Right renal pelvis (tissue), 4 donors: ENCODE measurements around the gene BRSK1. TPM values are rescaled to one million over a fixed set of nuclear protein-coding genes. Genes with fewer than 3 reads are reported as not detected.
A peak's percentile ranks its signal among the peaks of the same experiment; 100 is the strongest.

Source experiments
- DNase-seq, 4 donors: peaks; one replicate each; pipeline ENCODE4 v3.0.0-alpha.2; 2013; ENCODE audit warnings: low read depth in 4 of 4, low spot score in 3 of 4, missing footprints in 1 of 4
- polyA plus RNA-seq, 4 donors: library from polyadenylated mRNA; unstranded; fragments of 120-200 nt; gene quantifications; one replicate each; pipeline ENCODE4 v1.2.1, GENCODE V29; 2013; ENCODE audit not compliant: insufficient read length in 4 of 4

BRSK1 gene
- polyA plus RNA-seq, 4 donors = 14.1 to 16.7 (median 16.2) TPM

DNA sequence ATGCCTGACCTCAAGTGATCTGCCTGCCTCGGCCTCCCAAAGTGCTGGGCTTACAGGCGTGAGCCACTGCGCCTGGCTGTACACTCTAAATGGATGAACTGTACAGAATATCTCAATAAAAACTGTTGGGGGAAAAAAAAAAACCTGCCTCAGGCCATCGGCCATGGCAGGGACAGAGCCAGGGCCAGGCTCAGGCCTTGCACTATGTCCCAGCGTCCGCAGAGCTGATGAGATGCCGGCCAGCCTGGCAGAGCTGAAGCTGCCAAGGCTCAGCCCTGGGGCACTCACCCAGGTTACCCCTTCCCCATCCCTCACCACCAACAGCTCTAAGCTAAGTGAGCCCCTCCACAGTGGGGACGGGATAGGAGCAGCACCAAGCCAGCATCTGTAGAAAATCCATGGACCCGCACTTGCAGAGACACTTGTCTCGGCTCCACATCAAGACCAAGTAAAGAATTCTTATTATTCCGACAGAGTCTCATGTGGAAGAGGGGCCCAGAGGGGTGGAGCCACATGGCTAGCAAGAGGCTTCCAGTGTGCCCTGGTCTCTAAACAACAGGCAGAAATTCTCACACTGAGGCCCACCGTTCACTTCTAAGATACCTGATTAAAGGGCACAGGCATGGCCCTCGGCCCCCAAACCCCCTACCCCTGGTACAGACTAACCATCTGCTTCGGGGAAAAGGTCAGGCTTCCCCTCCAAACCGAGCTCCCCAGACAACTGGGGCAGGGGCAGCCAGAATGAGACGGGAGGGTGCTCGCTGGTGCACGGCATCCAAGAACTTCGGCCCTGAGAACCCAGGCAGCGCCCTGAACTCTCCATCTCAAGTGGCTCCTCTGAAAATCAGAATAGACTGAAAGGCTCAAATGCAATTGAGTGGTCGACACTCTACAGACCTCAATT is 30.8 kb upstream of the BRSK1 start:
- no peak for DNase-seq

DNA sequence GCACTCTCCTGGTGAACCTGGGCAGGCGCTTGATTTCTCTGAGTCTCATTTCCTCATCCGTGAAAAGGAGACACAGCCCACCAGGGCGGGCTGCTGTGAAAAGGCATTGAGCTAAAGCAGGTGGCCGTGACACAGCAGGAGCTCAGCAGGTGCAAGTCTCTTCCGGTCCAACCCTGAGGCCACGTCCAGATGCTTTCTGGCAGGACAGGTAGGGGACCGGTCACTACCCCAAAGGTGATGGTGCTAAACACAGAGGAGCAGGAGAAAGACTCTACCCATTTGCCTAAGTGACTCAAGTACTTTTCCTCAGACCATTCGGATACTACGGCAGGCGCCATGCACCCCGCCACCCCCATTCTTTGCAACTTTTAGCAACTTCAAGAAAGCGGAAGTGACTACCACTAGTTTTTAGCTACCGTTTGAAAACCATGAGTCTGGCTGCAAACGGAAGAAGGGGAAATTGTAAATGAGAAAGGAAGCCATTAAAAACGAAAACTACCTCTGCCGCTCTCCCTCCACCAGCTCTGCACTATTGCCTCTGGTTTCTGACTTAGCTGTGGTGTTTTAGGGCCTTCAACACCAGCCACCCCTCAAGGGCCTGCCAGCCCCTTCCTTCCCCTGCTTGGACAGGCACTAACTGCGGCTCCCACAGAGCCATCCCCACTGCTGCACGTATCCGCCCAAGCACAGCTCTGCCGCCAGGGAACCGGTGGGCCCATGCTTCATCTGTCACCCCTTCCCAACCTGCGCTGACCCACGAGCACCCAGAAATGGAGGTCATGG is 29.8 kb upstream of the BRSK1 start:
- no peak for DNase-seq

DNA sequence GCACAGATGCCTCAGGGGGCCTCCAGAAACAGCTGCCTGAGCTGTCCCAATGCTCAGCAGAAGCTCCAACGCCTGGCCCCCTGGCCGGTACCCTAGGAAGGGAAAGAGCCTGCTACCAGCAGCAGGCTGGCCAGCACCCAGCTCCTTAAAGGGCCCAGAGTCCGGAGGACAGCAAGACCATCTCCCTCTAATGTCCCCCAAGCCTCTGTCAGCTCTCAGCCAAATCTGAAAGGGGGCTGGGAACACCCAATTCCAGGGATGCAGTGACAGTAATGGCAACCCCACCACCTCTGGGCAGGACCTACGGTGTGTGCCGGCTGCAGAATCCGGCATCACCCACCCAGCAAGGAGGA is 29.2 kb upstream of the BRSK1 start:
- DNase-seq = no peak

DNA sequence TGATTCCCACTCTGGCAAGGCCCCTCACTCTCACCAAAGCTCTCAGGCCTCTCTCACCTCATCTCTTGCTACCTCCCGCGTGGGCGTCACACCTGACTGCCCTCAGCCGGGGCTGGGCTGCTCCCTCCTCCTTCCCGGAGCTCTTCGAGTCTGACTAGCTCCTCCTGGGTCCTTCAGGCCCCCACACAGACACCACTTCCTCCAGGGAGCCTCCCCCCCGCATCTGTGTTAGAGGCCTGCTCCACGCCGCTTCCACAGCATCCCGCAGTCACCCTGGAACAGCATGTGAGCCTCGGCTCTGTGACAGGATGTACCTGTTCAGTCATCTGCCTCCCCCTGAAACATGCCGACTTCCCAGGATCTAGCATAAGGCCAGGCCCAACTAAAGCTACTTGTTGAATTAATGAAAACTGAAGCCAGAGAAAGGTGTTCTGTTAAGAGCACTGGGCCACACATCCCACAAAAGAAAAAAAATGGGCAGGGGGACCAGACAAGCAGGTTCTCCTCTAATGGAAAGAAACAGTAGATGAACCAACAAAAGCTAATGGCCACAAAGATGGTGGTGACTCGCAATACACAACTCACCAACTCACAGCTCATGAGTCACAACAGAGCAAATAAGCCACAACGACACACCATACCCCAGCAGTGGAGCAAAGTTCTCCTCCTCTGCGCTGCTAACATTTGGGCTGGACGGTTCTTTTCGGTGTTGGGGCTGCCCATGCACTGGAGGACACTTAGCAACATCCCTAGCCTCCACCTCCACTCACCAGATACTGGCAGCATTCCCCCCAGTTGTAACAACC is 28.0 kb upstream of the BRSK1 start:
- no peak for DNase-seq

DNA sequence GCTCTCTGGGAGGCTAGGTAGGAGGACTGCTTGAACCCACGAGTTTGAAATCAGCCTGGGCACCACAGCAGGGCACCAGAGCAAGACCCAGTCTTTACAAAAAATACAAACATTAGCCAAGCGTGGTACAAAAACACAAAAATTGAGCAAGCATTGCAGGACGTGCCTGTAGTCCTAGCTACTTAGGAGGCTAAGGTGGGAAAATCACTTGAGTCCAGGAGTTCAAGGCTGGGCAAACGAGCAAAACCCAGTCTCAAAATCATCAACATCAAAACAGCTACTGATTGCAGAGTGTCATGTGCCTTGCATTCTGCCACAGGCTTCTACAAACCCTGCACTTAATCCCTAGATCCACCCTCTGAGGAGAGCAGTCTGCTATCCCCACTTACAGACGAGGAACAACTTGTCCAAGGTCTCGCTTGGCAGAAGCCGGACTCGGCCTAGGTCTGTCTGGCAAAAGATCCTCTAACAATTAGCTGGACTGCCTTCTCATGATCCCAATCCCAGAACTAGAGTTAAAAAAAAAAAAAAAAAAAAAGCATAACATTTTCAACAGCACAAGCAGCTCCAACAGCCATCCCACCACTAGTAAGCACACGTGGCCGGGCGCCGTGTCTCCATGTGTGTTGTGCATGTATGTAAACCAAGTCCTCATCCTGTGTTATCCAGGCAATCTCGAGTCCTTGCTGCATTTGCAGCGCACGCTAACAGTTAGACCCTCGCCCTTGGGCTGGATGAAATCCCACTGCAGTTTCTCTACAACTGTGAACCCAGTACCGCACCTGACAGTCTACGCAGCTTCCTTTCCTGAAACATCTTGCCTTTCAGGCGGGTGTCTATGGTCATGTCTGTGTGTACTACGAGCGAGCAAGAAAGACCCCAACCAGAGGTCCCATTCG is 27.0 kb upstream of the BRSK1 start:
- no peak for DNase-seq

DNA sequence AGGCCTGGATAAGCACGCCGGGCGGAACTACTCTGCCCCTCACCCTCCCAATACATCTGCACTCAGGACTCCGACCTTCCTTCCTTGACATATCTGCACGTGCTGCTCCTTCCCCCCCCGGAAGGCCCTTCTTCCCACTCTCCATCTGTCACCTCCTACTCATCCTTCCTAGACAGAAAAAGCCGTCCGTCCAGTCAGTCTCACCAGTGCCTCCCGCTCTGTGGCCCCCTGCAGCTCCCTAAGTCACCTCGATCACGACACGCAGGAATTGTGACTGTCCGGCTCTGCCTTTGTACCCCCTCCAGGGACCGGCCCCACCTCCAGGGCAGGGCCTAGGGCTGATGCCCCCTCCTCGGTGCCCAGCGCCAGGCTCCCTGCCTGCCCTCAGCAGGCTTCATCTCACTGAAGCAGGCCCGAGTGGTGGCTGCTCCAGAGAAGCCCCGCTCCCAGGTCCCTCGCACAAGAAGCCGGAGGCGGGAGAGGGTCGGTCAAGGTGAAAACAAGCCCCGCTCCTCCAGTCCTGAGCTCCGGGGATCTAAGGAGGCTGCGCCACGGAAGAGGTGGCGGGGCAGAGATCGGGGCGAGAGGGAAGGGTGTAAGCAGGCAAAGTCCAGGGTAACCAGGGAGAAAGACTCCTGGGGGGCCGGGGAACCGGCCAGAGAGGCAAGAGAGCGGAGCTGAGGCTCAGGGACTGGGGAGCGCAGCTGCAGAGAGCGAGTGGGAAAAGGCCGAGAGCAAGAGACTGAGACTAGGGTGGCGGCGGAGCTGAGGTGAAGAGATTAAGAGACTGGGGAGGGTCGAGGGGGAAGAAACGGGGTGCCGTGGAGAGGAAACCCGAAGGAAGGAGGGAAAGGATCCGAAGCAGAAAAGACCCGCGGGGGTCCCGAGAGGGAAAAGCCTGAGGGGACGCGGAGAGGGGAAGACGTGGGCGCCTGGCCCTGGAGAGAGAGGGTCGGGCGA is 26.1 kb upstream of the BRSK1 start:
- DNase-seq = no peak

DNA sequence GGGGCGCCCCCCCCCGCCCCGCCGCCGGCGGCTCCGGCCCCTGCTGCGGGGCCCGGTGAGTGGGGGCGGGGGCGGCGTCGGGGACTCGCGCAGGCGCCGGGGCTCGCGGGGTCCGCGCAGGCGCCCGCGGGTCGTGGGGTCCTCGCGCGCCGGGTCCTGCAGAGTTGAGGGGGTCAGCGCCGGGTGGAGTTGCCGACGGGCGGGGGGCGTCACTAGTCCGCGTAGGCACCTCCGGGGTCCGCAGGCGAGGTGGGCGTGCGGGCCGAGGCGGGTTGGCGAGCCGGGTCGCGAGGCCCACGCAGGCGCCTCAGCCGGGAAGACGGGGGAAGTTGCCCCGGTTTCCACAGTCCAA is 25.3 kb upstream of the BRSK1 start:
- no peak for DNase-seq

DNA sequence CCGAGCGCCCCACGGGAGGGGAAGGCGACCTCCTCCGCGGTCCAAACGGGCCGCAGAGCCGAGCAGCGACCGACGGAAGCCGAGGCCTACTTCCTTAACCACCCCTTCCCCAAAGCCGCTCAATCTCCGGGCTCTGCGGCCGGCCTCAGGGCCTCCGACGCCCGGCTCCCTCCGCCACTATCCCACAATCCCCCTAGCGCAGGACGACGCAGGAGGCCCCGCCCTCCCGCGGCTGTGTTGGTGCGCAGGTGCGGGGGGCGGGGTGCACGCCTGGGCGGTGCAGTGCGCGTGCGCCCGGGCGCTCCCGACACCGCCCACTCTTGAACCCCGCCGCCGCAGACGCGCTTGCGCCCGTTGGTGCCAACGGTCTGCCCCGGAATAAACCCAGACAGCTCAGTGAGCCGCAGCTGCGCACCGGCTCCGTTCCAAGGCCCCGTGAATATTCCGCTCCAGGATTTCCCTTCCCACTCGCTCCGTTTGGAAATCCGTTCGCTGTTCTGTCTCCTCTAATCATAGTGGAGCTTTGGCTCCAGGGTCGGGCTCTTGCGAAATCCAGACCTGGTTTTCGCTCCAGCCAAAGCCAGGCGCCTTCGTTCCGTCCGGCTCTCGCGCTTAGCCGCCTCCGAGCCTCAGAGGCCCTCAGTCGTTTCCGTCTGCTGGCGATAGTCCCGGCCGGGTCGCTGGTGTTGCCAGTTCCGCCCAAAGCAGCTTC is 24.8 kb upstream of the BRSK1 start, which contains the start of gene PPP6R1:
PPP6R1 (minus strand) TSS at position 190 of the 712 bp plus-strand sequence. CDS start 11,914 bp downstream, outside the sequence.
- DNase-seq = peak; percentile 99

DNA sequence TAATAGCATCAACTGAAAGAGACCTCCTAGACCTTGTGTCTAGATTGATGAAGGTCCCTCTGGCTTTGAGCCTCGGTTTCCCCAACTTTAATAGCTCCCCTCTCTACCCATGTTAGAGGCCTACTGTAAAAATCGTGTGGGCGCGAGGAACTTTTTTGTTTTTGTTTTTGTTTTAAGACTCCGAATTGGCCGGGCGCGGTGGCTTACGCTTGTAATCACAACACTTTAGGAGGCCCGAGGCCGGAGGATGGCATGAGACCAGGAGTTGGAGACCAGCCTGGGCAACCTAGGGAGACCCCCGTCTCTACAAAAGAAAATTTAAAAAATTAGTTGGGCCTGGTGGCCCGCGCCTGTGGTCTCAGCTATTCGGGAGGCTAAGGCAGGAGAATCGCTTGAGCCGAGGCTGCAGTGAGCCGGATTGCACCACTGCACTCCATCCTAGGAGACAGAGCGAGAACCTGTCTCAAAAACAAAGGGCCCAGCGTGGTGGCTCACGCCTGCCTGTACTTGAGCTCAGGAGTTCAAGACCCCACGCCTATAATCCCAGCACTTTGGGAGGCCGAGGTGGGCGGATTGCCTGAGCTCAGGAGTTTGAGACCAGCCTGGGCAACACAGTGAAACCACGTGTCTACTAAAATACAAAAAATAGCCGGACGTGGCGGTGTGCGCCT is 24.1 kb upstream of the BRSK1 start:
- DNase-seq = no peak

DNA sequence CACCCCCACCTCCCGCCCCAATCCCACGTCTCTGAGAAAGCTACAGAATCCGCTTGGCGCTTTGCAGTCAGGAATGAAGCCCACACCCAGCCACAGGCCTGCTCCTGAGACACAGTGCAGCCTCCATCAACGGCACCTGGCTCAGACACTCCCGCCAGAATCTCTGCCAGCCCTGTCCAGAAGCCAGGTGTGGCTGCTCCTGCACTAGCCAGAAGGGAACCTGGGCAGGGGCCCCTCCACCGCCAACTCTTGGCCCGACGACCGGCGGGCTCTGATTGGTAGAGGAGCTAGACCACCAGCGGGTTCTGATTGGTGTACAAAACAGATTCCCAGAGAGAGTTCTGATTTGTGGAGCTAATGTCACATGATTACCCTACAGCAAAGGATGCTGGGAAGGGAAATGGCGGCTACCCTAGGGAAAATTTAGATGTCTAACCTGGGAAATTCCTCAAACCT is 22.1 kb upstream of the BRSK1 start:
- no peak for DNase-seq

DNA sequence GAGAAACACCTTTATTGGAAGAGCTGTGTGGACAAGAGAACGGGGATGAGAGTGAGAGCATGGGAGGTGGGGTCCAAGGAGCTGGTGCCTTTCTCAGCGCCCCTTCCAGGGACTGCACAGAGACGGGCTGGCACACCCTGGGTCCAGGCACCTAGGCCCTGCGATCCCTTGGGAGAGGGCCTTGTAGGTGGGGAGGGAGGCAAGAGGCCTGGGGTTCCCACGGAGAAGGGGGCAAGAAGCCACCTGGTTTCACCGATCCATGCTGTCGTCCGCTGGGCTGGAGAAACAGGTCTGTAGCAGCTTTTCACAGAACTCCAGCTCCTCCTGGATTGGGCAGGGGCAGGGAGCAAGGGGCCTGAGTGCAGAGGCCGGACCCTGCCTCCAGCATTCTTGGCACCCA is 21.4 kb upstream of the BRSK1 start:
- no peak for DNase-seq

DNA sequence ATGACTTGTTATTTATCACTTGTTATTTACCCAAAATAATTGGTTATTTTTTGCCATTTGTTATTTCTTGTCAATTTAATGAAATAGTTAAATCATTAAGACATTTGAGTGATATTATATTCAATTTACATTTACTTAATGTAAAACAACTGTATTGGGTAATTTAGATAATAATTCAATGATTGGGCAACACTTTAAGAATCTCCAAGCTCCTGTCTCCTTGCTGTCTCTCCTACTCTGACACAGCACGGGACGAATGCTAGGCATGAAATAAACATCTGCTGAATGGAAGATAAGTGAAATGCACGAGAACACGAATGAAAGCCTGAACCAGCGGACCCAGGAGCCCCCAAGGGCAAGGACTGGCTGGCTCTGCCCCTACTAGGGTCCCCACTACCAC is 19.3 kb upstream of the BRSK1 start:
- DNase-seq = no peak

DNA sequence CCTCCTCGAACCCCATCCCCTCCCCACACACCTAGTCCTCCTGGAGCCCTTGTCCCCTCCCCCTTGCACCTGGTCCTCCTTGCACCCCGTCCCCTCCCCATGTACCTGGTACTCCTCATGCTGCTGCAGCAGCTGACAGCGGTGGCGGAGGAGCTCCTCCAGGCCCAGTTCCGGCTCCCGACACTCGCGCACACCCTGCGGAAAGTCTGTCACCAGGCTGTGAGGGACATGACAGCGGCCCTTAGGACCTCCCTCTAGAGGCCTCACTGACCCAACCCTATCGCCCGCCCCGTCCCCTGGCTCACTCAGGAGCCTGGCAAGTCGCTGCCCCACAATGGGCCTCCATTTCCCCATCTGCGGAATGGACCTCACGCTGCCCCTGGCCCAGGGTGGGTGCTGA is 18.6 kb upstream of the BRSK1 start:
- no peak for DNase-seq

DNA sequence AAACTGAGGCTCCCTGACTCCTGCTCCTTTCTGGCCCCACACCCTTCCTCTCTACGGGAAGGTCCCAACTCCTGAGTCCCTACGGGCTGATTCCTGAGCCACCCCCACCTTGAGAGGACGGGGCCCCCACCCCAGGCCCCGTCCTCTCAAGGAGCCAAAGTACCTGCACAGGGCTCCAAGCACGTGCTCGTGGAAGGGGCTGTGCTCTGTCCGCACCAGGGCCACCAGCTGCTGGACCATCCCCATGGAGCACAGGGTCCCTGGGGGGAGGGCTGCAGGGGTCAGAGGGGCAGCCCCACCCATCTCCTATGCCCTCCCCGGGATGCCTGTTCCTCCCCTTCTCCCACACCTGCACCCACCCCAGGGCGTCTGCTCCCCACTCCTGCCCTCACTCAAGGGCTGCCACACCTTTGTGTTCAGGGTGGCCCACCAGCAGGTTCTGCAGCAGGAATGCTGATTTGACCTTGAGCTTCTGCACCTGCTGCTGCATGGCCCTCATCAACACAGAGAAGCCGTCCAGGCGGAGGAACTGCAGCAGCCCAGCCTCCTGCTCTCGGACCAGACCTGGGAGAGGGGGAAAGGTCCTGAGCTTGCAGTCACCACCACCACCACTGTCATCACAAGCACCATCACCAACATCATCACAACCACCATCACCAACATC is 17.9 kb upstream of the BRSK1 start:
- no peak for DNase-seq

DNA sequence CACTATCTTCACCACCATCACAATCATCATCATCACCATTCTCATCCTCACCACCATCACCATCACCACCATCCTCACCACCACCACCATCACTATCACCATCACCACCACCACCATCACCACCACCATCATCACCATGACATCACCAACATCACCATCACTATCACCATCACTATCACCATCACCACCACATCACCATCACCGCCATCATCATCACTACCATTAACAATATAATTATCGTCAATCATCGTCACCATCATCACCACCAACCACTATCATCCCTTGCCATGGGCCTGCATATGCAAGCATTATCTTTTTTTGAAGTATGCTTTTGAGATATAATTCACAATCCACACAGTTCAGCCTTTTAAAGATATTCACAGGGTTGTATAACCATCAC is 17.4 kb upstream of the BRSK1 start:
- no peak for DNase-seq

DNA sequence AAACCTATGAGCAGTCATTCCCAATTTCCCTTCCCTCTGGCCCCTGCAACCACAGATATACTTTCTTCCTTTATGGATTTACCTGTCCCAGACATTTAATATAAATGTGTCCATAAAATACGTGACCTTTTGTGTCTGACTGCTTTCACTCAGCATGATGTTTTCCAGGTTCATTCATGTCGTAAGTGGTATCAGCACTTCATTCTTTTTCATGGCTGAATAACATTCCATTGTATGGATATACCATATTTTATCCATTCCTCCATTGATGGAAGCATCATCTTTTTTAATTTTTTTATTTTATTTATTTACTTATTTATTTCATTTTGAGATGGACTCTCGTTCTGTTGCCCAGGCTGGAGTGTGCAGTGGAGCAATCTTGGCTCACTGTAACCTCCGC is 17.0 kb upstream of the BRSK1 start:
- no peak for DNase-seq

DNA sequence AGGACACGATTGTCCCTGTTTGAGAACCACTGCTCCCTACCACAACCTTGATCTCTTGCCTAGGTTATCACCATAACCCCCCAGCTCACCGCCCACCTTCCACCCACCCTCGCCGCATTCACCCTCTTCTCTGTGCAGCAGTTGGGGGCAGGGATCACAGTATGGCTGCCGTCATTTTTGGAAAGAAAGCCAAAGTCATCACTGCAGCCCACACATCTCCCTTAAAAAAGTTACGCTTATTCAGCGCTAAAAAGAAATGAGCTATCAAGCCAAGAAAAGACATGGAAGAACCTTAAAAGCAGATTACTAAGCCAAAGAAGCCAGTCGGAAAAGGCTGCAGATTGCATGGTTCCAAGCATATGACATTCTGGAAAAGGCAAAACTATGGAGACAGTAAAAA is 14.5 kb upstream of the BRSK1 start:
- no peak for DNase-seq
